Common myeloid progenitor, CD34-positive (primary cell): ENCODE results near the gene GLO1.

Source experiments
- CTCF ChIA-PET: fragments of 350-600 bp; sonication (Branson Sonifier 250); formaldehyde crosslinking; loops from one replicate; lab custom pipeline; 2021; ENCODE audit warnings: antibody characterized with exemption; lab: Charles Lee
- POLR2A ChIA-PET: fragments of 350-600 bp; sonication (Branson Sonifier 250); formaldehyde crosslinking; loops from one replicate; lab custom pipeline; 2021; ENCODE audit warnings: antibody characterized with exemption; lab: Charles Lee
- DNase-seq, 3 donors: peaks; one replicate each; pipeline versions ENCODE4 v3.0.0 to v3.0.0-alpha.2; 2013
- H3K27ac ChIP-seq, 2 experiments: 1 replicate in 1 of 2; 2 replicates in 1 of 2; pipeline ENCODE4 v1.7.0; 2013; ENCODE audit warnings: inconsistent platforms in 2 of 2, low read length in 2 of 2, mild to moderate bottlenecking in 2 of 2, low read depth in 1 of 2, moderate library complexity in 1 of 2; ENCODE audit not compliant: severe bottlenecking in 2 of 2, insufficient read depth in 1 of 2, poor library complexity in 1 of 2
- H3K27me3 ChIP-seq, 5 experiments: replicated peaks in 2 of 5; 1 replicate in 3 of 5; 2 replicates in 2 of 5; pipeline versions ENCODE4 v1.6.1 to v1.7.0; 2013; ENCODE audit warnings: low read length in 4 of 5, mild to moderate bottlenecking in 2 of 5, moderate library complexity in 2 of 5, inconsistent platforms in 1 of 5; ENCODE audit not compliant: insufficient read depth in 5 of 5, control insufficient read depth in 4 of 5
- H3K36me3 ChIP-seq, 4 experiments: 1 replicate in 2 of 4; 2 replicates in 2 of 4; pipeline versions ENCODE4 v1.6.1 to v1.7.0; 2013; ENCODE audit warnings: low read length in 3 of 4, control low read depth in 1 of 4, mild to moderate bottlenecking in 1 of 4; ENCODE audit not compliant: control insufficient read depth in 4 of 4, insufficient read depth in 4 of 4
- H3K4me1 ChIP-seq, 4 experiments: 1 replicate in 3 of 4; 2 replicates in 1 of 4; pipeline versions ENCODE4 v1.6.1 to v1.7.1; 2013; ENCODE audit warnings: low read length in 3 of 4, mild to moderate bottlenecking in 3 of 4, control low read depth in 1 of 4, inconsistent platforms in 1 of 4, moderate library complexity in 1 of 4; ENCODE audit not compliant: control insufficient read depth in 4 of 4, insufficient read depth in 4 of 4; ENCODE audit errors: control extremely low read depth in 1 of 4
- H3K4me3 ChIP-seq, 7 experiments: 1 replicate in 4 of 7; 2 replicates in 3 of 7; pipeline versions ENCODE4 v1.5.1 to v1.7.0; 2013; ENCODE audit warnings: mild to moderate bottlenecking in 7 of 7, low read length in 6 of 7, moderate library complexity in 6 of 7, inconsistent platforms in 2 of 7, low read depth in 2 of 7, control low read depth in 1 of 7; ENCODE audit not compliant: insufficient read depth in 4 of 7, control insufficient read depth in 1 of 7; ENCODE audit errors: extremely low read depth in 1 of 7
- H3K9me3 ChIP-seq, 5 experiments: 1 replicate in 4 of 5; 2 replicates in 1 of 5; pipeline versions ENCODE4 v1.6.1 to v1.7.1; 2013; ENCODE audit warnings: low read length in 4 of 5, mild to moderate bottlenecking in 2 of 5, inconsistent platforms in 1 of 5, low read depth in 1 of 5, moderate library complexity in 1 of 5; ENCODE audit not compliant: control insufficient read depth in 4 of 5, insufficient read depth in 2 of 5; ENCODE audit errors: control extremely low read depth in 1 of 5
- WGBS: methylation state at CpG from one replicate; pipeline ENCODE4 v1.1.5; 2013; ENCODE audit not compliant: insufficient coverage; 5-methylcytosine and 5-hydroxymethylcytosine counted together

Gene GLO1

DNA sequence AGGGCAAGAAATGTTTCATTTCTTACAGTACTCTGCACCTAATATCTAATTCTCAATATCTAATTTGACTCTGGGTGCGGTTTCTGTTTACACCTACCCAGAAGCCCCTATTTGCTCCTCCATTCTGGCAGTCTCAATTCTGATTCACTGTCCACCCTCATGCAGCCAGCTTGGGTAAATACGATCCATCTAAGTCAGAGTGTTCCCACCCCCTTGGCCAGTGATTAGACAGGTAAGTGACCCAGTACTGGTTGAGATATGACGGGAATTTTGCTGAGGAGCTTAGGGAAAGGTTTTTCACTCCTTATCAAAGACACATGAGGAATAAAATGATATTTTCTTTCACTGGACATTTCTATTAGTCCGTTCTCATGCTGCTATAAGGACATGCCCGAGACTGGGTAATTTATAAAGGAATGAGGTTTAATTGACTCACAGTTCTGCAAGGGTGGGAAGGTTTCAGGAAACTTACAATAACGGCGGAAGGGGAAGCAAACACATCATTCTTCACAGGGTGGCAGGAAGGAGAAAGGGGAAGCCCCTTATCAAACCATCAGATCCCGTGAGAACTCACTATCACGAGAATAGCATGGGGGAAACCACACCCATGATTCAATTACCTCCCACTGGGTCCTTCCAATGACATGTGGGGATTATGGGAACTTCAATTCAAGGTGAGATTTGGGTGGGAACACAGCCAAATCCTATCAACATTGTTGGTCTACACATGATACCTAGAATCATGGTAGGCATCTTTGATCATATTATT lies 29.4 kb downstream of the GLO1 start:
- Histone ChIP-seq H3K4me3 (no peak overlapping the region), H3K9me3 (peaks cover 0 to 1% (median 0%) of the 10 kb centered on the region in 5 experiments), H3K36me3 (peaks cover 7 to 42% (median 23%) of the 10 kb centered on the region in 4 experiments), H3K27me3 (no peaks in the 10 kb centered on the region), H3K27ac (no peak overlapping the region), H3K4me1 (peaks cover 0 to 10% (median 6%) of the 10 kb centered on the region in 4 experiments)
- ChIA-PET POLR2A (no interaction called here), CTCF (interaction anchor here (1.5 kb wide), 1 partner anchor 9 kb away, joined by 3 read pairs; no protein-coding TSS in a partner anchor)
- 50% methylated on average over 4 of the region's 9 CpGs for WGBS
- DNase-seq = peak; percentile 58 to 70 (median 64)

DNA sequence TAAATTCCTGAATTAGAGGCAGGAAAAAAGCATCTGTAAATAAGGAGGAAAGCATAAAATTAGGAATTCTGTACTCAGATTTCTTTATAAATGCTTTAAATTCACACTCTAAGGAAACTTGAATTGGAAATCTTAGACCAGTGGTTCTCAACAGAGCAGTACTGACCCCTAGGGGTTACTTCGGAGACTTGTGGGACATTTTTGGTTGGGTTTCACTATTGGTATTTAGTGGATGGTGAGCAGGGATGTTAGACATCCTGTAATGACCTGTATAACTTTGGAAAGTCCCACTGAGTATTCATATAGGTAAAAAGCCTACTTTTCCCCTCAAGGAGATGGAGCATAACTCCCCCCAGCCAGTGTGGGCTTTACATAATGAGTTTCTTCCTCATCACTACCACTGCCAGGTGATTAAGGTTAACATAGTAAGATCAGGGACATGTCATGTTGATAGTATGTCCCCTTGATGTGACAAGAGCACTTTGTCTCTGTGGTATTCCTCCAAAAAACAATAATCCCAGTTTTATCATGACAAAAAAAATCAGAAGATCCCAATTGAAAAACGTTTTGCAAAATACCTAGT lies 31.0 kb downstream of the GLO1 start:
- peak; percentile 56 to 76 (median 65) for DNase-seq
- peaks cover 0 to 10% (median 6%) of the 10 kb centered on the region in 4 experiments for H3K4me1 ChIP-seq
- WGBS = 80% methylated on average over 1 of the region's 2 CpGs
- peaks cover 0 to 27% (median 15%) of the 10 kb centered on the region in 4 experiments for H3K36me3 ChIP-seq
- no peak overlapping the region for H3K4me3 ChIP-seq
- ChIA-PET CTCF (no interaction called here), POLR2A (no interaction called here)
- no peak overlapping the region for H3K27ac ChIP-seq
- H3K9me3 ChIP-seq = peaks cover 0 to 1% (median 0%) of the 10 kb centered on the region in 5 experiments
- H3K27me3 ChIP-seq = no peaks in the 10 kb centered on the region

DNA sequence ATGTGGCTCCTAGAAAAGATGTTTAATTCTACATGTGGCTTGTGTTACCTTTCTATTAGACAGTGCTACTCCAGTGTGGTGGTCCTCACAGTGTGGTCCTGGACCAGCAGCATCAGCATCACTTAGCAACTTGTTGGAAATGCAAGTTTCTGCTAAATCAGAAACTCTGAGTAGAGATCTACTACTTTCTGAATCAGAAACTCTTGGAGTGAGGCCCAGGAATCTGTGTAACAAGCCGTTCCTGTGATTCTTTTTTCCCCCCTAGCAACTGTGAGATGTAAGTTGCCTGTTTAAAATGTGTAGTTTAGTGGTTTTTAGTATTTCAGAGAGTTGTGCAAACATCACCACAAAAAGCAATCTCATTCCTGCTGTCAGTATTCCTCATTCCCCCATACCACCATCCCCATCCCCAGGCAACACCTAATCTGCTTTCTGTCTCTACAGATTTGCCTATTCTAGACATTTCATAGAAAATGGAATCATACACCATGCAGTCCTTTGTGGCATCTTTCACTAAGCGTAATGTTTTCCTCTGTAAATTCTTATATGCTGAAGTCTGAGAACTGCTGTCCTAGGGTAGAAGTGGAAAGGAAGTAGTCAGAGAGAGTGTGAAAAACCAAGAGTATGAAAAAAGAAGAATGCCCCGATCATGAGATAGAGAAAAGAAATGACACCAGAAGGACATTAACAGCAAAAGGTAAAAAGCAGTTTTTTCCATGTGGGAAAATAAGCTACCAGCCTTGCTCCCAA lies 44.4 kb downstream of the GLO1 start:
- no peaks in the 10 kb centered on the region for H3K9me3 ChIP-seq
- POLR2A ChIA-PET = interaction anchor here (0.6 kb wide), 1 partner anchor 652 kb away, joined by 7 read pairs; no protein-coding TSS in a partner anchor
- H3K4me1 ChIP-seq = no peaks in the 10 kb centered on the region
- no peak overlapping the region for H3K4me3 ChIP-seq
- no peaks in the 10 kb centered on the region for H3K36me3 ChIP-seq
- no peak overlapping the region for H3K27ac ChIP-seq
- CTCF ChIA-PET = no interaction called here
- WGBS = 100% methylated on average over 3 of the region's 3 CpGs
- no peak for DNase-seq
- no peaks in the 10 kb centered on the region for H3K27me3 ChIP-seq

DNA sequence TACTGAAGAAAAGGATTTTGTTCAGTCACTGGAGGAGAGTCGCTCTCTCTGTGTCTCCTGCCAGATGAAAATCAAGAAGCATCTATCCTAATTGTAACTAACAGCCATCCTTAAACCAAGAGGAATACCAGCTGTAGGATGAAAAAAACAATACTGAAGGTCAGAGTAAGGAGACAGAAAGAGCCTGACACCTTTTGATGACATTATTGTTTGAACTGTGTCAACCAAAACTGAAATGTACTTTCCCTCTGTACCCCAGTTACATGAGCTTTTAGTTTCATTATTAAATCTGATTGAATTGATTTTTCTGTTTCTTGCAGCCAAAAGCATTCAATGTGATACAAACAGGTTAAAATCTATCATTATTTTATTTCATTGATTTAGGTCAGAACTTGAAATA lies 46.0 kb downstream of the GLO1 start:
- no peaks in the 10 kb centered on the region for H3K4me1 ChIP-seq
- no peaks in the 10 kb centered on the region for H3K36me3 ChIP-seq
- no CpG with 5 or more reads among the region's 1 CpG for WGBS
- DNase-seq = no peak
- H3K27me3 ChIP-seq = no peaks in the 10 kb centered on the region
- no peak overlapping the region for H3K4me3 ChIP-seq
- ChIA-PET CTCF (no interaction called here), POLR2A (no interaction called here)
- H3K27ac ChIP-seq = no peak overlapping the region
- no peaks in the 10 kb centered on the region for H3K9me3 ChIP-seq

DNA sequence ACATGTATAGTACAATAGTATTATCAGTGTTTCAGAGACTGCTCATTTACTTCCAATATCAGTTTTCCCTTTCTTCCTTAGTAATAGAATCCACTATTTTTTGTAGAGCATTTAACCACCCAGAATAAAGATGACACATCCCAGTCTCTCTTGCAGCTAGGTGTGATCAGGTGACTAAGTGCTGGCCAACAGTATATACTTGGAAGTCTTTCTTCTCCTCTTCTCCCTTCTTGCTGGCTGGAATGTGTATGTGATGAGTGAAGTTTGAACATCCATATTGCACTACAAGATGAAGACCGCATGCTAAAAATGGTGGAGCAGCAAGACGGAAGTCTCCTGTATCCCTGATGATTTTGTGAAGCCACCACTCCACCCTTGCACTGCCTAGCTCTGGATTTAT lies 48.7 kb downstream of the GLO1 start:
- H3K27ac ChIP-seq = no peak overlapping the region
- H3K4me3 ChIP-seq = no peak overlapping the region
- H3K4me1 ChIP-seq = no peaks in the 10 kb centered on the region
- H3K9me3 ChIP-seq = no peaks in the 10 kb centered on the region
- no peaks in the 10 kb centered on the region for H3K36me3 ChIP-seq
- no peak for DNase-seq
- WGBS = no CpG with 5 or more reads among the region's 2 CpGs
- POLR2A ChIA-PET = no interaction called here
- CTCF ChIA-PET = no interaction called here
- no peaks in the 10 kb centered on the region for H3K27me3 ChIP-seq

DNA sequence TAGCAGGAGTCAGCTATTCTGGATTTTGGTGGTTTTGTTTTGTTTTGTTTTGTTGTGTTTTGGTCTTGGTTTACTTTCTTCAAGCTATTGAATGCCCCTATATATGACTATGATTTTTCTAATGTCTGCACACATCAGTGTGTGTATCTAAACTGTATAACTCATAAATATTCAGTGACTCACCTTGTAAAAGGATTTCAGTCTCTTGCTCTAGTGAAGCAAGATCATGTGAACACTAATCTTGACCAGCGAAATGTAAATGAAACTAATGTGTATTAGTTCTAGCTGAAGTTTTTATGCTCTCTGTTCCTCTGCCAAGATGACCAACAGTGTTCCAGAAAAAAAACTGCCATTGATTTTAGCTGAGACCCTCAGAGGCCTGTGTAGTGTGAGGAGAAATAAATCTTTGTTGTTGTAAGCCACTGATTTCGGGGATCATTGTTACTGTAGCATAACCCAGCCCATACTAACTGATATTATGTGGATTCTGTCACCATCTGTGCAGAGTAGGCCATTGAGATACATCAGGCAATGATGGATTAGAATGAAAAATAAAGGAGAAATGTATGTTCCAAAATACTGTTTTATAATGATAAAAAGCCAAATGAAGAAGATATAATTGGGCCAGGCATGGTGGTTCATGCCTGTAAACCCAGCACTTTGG lies 51.7 kb downstream of the GLO1 start:
- Histone ChIP-seq H3K27ac (no peak overlapping the region), H3K4me1 (no peaks in the 10 kb centered on the region), H3K36me3 (no peaks in the 10 kb centered on the region), H3K27me3 (no peaks in the 10 kb centered on the region), H3K9me3 (no peaks in the 10 kb centered on the region), H3K4me3 (no peak overlapping the region)
- CTCF ChIA-PET = no interaction called here
- POLR2A ChIA-PET = no interaction called here
- no CpG with 5 or more reads among the region's 2 CpGs for WGBS
- DNase-seq = no peak
